ENCODE results near the gene FHIT.

Gene FHIT

DNA sequence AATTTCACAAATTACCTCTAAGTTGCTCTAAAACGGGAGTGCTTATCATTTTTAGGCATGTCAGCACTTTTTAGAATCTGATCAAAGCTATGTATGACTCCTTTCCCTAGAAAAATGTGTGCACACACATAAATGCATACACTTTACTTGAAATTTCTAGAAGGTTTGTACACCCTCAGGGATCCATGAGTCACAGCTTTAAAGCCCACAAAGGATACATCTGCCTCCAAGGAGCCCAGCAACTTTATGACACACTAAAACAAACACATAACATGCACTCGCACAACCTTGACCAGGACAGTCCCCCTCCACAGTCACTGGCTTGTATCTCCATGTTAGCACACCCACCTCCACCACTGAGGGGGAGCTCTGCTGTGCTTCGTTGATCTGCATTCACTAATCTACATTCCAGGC is 1479.5 kb downstream of the FHIT start:
- DNase-seq = no peak

- no peak for DNase-seq
Measured at GRCh38 chr3:59769127-59769750, 1482.0 kb downstream of the FHIT start.

GRCh38 chr3:59766200-59766872 is 1484.9 kb downstream of the FHIT start:
- DNase-seq = no peak

- no peak for DNase-seq
Measured at GRCh38 chr3:59764171-59764570, 1487.1 kb downstream of the FHIT start.

DNA sequence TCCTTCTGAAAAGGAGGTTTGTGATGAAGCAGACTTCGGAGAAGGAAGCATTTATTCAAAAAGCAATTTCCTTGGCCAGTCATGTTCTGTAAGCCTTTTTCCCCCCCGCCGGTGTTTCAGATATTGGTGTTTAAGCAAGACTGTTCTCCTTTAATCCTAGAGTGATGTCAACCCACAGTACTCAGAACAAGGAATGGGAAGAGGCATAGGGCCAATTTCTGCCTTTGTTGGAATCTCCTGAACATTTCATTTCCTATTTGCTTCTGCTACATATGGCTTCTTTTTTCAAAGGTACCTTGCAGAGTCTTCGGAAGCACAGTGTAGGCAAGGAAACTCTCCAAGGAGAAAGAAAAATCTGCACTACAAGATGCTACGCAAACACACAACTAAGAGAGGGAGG is 1488.3 kb downstream of the FHIT start:
- no peak for DNase-seq

DNA sequence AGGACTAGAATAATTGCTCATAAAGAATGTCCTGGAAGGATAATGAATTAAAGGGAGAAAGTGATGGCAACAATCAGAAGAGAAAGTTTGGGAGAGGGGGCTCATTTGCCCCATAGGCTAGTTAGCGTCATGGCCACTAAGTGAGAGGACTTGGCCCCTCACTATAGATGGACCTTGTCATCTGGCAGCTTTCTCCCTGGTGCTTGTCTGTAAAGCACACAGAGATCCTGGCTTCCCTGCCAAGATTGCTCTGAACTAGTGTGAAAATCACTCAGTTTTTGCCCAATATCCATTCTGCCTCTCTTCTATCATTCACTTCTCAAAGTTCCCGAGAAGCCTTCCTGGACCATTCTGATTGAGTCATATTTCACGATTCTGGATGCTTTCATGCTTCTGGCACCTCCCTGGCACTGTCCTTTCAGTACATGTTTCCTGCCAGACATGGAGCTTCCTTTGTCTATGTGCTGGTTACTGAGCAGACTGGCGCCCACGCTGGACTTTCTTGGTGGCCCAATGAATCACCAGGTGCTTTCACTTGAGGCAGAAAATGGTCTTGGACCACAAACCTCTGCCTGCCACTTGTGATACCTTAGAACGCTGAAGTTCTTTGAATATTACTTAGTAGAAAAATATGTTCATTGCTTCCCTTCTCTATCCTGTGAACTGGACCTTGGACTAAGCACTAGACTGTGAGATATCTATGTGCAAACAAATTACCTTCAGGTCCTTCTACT is 1491.8 kb downstream of the FHIT start:
- no peak for DNase-seq

GRCh38 chr3:59758672-59759071 is 1492.6 kb downstream of the FHIT start:
- no peak for DNase-seq

DNA sequence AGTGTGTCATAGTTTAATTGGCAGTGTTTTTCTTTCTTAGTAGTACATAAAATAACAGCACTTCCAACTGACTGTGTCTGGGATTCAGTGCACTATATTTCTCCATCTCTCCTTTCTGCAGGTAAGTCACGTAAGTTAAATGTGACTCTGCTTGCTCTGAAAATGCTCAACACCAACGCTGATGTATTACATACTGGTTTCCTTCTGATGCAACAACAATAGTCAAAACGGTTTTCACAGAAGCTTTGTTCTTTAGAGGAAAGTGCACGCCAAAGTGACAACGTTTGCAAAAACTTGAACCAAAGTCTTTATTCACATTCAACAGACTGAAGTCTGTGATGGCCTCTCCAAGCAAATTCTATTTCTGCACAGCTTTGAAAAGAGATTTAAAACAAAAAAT is 1494.3 kb downstream of the FHIT start:
- DNase-seq = no peak

- DNase-seq = no peak
Measured at GRCh38 chr3:59754456-59755129, 1496.7 kb downstream of the FHIT start.

DNA sequence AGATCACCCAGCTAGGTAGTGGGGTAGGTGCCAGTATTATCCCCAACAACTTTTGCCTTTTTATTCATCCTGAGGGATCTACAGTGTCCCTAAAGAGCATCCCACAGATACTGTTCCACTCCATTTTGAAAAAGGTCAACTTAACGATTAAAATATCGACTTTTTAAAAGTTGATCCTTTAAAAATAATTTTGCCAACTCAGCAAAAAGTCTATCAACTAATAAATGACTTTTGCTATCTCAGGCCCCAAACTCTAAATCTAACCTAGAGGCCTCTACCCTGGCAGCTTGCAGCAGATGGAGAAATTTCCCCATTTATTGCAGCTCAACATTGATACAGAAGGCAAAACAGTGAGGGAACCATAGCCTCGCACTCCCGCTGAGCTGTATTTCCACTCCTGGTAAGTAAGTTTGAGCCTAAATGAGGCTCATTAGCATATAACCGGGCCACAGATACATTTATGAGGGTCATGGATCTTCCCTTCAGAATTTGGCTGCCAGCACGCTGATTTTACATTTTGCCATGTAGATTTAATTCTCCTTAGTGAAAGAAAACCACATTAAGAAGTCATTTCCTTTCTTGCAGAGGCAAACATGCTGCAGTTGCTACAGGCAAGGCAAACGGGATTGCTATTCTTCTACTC is 1497.3 kb downstream of the FHIT start:
- no peak for DNase-seq

GRCh38 chr3:59752925-59753324 is 1498.3 kb downstream of the FHIT start:
- no peak for DNase-seq

DNA sequence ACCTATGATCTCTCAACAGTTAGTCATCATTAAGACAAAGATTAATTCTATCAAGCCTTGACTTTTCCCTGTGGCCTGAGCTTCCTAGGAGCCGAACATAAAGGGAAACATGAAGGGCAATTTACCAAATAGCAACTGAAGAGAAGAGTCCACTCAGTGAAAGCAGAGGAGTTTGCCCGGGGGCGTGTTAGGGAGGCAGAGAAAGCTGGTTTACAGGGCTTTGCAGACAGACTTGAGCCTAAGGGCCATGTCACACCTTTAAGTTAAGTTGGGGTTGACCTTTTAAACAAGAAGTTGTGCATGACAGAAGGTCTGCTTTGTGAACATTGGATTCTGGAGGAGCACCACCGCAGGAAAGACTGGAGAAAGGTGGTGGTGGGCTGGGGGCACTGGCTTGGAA is 1499.6 kb downstream of the FHIT start:
- DNase-seq = no peak

DNA sequence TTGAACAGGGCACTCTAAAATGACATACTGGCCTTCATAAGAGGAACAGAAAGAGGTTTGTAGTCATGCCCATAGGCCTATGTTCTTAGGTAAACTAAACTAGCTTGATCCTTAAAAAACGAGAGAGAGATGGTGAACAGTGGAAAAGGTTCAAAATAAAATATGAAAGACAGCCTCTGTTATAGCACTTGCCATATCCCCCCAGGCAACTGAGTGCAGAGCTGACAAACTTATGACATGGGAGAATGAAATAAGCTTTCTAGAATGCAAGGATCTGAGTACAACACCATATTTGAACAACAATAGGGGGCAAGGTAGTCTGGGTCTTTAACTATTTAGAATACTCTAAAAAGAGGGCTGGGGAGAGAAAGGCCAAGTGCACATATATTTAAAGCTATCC is 1500.9 kb downstream of the FHIT start:
- DNase-seq = no peak

DNA sequence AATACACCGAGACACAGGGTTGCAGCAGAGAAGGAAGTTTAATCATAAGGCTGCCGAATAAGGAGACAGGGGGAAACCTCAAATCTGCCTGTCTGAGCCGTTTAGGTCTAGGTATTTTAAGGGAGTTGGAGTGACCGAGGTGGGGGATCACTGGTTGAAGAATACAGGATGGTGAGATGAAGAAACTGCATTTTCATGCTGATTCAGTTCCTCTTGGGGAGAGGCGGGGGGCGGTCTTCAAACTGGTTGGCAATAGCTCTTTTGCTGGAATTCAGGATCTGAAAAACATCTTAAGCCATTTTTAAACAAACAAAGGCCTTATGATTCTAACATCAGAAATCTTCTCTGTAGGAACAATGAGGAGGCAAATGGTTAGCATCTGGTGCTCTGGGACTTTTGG is 1502.0 kb downstream of the FHIT start:
- no peak for DNase-seq

- no peak for DNase-seq
Measured at GRCh38 chr3:59746585-59746984, 1504.7 kb downstream of the FHIT start.

- DNase-seq = no peak
Measured at GRCh38 chr3:59737241-59737640, 1514.0 kb downstream of the FHIT start.

DNA sequence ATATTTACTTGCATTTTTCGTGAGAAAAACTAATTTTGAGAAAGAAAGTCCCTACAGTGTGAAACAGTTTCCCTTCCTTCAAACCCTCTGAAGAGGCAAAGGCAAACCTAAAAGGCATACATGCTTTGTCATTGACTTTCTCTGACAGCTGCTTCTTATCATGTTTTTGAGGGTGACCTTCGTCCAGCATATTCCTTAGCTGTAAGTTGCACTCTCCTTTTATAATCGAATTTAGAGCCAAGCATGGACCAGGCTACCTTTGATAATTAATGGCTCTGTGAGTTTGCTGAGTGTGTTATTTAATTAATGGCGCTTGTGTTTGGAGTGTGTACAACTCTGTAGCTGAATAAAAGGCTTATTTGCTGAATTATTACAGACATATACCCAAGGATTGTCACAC is 1517.2 kb downstream of the FHIT start:
- no peak for DNase-seq

GRCh38 chr3:59733041-59733809 is 1518.0 kb downstream of the FHIT start:
- DNase-seq = no peak

DNA sequence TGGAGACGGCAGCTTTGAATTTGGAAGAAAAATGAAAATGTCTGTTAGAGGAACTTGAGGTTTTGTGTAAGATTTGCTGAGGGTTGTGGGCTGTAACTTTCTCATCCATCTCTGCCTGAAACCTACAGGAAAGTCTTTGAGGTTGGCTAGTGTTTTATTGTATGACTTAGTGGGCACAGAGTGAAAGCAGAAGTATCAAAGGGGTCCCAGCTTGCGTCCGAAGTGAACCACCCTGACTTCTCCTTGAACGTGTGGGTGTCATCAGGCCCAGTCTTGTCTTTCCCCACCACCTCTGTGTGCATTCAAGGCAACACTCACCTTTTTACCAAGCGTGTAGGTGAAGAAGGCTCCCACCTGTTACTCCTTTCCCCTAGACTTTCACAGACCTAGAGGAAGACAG is 1519.3 kb downstream of the FHIT start:
- DNase-seq = no peak

GRCh38 chr3:59730591-59730990 is 1520.7 kb downstream of the FHIT start:
- no peak for DNase-seq

GRCh38 chr3:59728587-59728908 is 1522.7 kb downstream of the FHIT start:
- no peak for DNase-seq

DNA sequence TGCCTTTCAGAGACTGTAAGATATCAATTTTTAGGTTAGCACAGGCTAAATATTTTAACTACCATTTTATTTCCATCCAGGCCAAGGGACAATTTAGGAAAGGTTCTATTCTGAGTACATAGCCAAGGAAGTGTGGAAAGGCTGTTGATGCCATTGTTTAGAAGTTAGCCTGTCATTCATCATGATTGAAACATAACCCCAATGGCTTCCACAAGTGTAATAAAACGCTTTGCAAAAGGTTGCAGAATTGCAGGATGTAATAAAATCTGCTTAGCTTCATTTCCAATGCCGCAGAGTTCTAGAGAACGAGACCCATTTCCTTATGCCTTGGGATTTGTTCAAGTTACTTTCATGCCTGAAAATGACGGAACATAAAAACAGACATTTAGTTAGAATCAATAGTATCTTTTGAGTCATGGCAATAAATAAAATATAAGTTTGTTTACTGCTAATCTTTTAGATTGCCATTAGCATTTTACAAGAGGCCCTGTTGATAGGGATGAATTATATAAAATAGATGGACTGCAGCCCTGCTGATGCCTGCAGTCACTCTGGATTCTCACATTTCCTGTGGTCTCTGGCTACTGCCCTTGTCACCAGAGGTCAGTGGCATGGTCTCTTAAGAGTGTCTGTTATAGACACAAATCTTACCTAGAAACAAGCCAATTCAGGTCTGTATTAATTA is 1523.2 kb downstream of the FHIT start:
- no peak for DNase-seq

Data from NCI-H2029 treated with DMSO at 0.1 percent for 48 hours (cell line).